ENCODE data around the gene TCF15.

TCF15 gene

GRCh38 chr20:611843-612185 is 1.7 kb upstream of the TCF15 start:
- no peak for DNase-seq (ENCODE audit: low spot score)

GRCh38 chr20:611047-611842 is 1.1 kb upstream of the TCF15 start:
- DNase-seq (ENCODE audit: low spot score): no peak

GRCh38 chr20:609371-609964 is 641 bp downstream of the TCF15 start:
- DNase-seq (ENCODE audit: low spot score): no peak

- no peak for DNase-seq (ENCODE audit: low spot score)
Measured at GRCh38 chr20:608970-609369, 1.1 kb downstream of the TCF15 start.

- DNase-seq (ENCODE audit: low spot score): no peak
Measured at GRCh38 chr20:607476-607875, 2.6 kb downstream of the TCF15 start.

- no peak for DNase-seq (ENCODE audit: low spot score)
Measured at GRCh38 chr20:605237-605636, 4.9 kb downstream of the TCF15 start.

- DNase-seq (ENCODE audit: low spot score): no peak
Measured at GRCh38 chr20:603116-603640, 6.9 kb downstream of the TCF15 start.

- no peak for DNase-seq (ENCODE audit: low spot score)
Measured at GRCh38 chr20:602111-602970, 7.8 kb downstream of the TCF15 start.

- no peak for DNase-seq (ENCODE audit: low spot score)
Measured at GRCh38 chr20:600736-601135, 9.4 kb downstream of the TCF15 start.

GRCh38 chr20:600141-600540 is 10.0 kb downstream of the TCF15 start:
- DNase-seq (ENCODE audit: low spot score): no peak

GRCh38 chr20:598133-598850 is 11.8 kb downstream of the TCF15 start:
- DNase-seq (ENCODE audit: low spot score): peak; percentile 34

GRCh38 chr20:597560-597959 is 12.5 kb downstream of the TCF15 start:
- DNase-seq (ENCODE audit: low spot score): no peak

GRCh38 chr20:595330-596308 is 14.5 kb downstream of the TCF15 start:
- DNase-seq (ENCODE audit: low spot score): no peak

GRCh38 chr20:592506-592905 is 17.6 kb downstream of the TCF15 start:
- DNase-seq (ENCODE audit: low spot score): no peak

- no peak for DNase-seq (ENCODE audit: low spot score)
Measured at GRCh38 chr20:591941-592340, 18.2 kb downstream of the TCF15 start.

- no peak for DNase-seq (ENCODE audit: low spot score)
Measured at GRCh38 chr20:588932-589672, 21.0 kb downstream of the TCF15 start.

- no peak for DNase-seq (ENCODE audit: low spot score)
Measured at GRCh38 chr20:588476-588875, 21.6 kb downstream of the TCF15 start.

- no peak for DNase-seq (ENCODE audit: low spot score)
Measured at GRCh38 chr20:584971-585301, 25.2 kb downstream of the TCF15 start.

- DNase-seq (ENCODE audit: low spot score): peak; percentile 36
Measured at GRCh38 chr20:584161-584970, 25.7 kb downstream of the TCF15 start.
